Astrocyte of the cerebellum (primary cell): ENCODE measurements around the gene MRC2.

Source experiments
- DNase-seq: peaks from one replicate; pipeline ENCODE4 v3.0.0-alpha.2; 2011; ENCODE audit warnings: low read depth
- H3K4me3 ChIP-seq: 2 replicates; pipeline ENCODE4 v1.5.1; 2011; ENCODE audit warnings: mild to moderate bottlenecking, low read depth, low read length, moderate library complexity
- CTCF ChIP-seq: IDR thresholded peaks from 2 replicates; pipeline ENCODE4 v1.5.1; 2012; ENCODE audit warnings: low read length, low read depth, moderate library complexity, mild to moderate bottlenecking; ENCODE audit errors: missing control alignments
- in situ Hi-C: cut with HindIII; loops from 2 replicates; pipeline ENCODE4 v1.10.0; 2017; ENCODE audit warnings: low sequenced_read_pairs

The MRC2 gene

GRCh38 chr17:62718429-62718828 lies 91.0 kb downstream of the MRC2 start:
- TF ChIP-seq CTCF, result no peak
- DNase-seq, result no peak
- H3K4me3 ChIP-seq, result no peak overlapping the region
- in situ Hi-C loops, result no loop called here

- no peak for DNase-seq
- no peak overlapping the region for H3K4me3 ChIP-seq
- in situ Hi-C loops, result no loop called here
- TF ChIP-seq CTCF, result no peak
These were observed 92.1 kb downstream of the MRC2 start for GRCh38 chr17:62719586-62719985.

GRCh38 chr17:62720126-62720850 lies 92.8 kb downstream of the MRC2 start:
- H3K4me3 ChIP-seq, result no peak overlapping the region
- no peak for DNase-seq
- TF ChIP-seq CTCF, result peak; percentile 39
- in situ Hi-C loops, result no loop called here

DNA sequence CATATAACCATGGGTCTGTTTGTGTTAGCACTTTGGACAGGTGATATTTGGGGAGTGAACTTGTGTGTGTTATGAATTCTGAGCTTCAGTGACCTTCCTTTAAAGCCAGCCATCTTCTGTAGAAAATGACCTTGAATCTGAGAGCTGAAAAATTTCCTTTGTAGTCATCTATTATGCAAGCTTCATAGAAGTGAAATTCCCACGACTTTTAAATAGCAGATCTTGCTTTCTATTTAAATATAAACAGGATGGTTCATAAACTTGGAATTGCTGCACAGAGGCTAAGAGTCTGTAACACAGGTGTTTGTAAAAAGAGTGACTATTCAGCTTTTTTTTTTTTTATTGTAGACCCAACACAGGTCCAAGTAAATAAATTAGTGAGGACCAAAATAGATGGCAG lies 95.2 kb downstream of the MRC2 start:
- in situ Hi-C loops, result no loop called here
- TF ChIP-seq CTCF, result no peak
- no peak overlapping the region for H3K4me3 ChIP-seq
- DNase-seq, result no peak

DNA sequence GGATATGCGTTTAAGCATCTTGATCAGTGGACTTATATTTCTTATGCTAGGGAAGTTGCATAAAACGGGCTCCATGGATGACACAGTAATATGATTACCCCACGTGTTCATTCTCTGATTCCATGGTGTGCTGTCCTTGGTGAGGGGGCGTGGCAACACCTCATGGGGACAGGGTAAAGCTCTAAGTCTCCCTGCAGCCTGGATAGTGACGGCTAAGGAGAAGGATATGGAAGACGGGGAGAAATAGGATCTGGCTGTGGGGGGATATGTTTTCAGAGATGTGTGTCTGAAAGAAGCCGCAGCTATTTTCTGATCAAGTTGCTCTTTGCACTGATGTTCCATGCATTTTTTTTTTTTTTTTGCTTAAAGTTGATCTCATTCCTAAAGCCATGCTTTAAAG lies 96.4 kb downstream of the MRC2 start:
- H3K4me3 ChIP-seq, result no peak overlapping the region
- DNase-seq, result no peak
- in situ Hi-C loops, result no loop called here
- no peak for TF ChIP-seq CTCF

GRCh38 chr17:62724398-62725146 lies 97.1 kb downstream of the MRC2 start:
- in situ Hi-C loops, result no loop called here
- H3K4me3 ChIP-seq, result no peak overlapping the region
- DNase-seq, result no peak
- TF ChIP-seq CTCF, result no peak
